HG03045 (cell line): Measurements from ENCODE around the gene THRB.
A peak's percentile ranks its signal among the peaks of the same experiment; 100 is the strongest.

Source experiments
- ATAC-seq: cut with Tn5 transposase; IDR thresholded peaks from one replicate; pipeline ENCODE4 v1.9.1; 2021; ENCODE audit warnings: mild to moderate bottlenecking, moderate library complexity; ENCODE audit not compliant: unreplicated experiment

Gene THRB

DNA sequence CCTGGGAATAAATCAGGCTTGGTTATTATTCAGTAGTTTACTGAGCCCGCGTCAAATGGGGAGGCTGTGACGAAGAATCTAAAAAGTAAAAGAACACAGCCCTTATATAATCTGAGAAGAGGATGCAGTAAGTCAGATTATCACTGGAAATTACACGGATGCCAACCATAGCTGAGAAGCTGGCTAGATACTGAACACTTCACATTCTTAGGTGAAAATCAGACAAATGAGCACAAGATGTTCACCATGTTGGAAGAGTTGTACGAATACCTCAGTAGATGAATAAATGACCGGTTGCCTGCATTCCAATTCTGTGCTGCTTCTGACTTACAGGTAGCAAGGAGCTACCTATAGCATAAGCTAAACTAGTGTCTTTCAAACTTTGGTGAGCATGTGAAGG is 254.3 kb downstream of the THRB start:
- ATAC-seq = no peak

DNA sequence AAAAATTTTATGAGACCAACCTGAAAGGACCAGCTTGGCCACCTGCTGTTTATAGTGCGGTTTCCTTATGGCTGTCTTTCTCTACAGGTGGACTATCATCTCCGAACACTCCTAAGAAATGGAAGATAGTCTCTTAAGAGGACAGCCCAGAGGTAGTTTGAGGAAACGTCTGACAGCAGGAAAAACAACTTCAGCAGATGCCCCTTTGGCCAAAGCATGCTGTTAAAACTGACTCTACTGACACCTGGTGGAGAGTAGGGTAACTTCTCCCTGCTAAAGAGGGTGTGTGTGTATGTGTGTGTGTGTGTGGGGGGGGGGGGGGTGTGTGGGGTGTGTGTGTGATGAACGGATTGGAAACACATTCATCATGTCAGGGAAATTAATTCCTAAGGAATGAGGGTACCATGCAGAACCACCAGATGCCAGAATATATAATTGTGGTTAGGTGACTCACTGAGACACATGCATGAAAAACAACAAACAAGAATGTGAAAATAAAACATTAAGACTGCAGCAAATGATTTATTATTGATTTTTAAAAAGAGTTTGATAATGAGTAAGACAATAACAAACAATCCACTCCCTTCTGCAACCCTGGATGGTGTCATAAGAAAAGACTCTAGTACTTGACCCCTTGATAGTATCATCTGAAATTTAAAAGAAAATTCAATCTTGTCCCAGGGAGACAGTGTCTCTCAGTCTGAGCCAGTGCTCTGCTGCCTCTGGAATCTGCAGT is 256.5 kb downstream of the THRB start:
- ATAC-seq = peak; percentile 71

DNA sequence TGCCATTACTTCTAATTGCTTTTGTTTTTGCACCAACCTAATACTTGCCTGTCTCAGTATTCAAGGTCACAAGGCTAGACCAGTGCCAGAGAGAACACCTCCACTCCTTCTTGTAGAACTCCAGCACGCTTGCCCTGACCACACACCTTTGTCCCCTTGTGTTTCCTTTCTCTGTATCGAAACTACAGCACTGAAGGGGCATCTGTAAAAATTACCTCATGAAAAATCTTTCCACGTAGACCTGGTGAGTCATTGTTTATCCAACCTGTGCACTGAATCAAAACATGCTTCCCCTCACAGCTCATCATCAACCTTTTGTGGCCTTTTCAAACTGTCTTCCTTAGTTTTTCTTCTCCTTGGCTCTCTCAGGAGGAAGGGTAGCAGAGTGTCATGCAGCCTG is 259.5 kb downstream of the THRB start:
- no peak for ATAC-seq

DNA sequence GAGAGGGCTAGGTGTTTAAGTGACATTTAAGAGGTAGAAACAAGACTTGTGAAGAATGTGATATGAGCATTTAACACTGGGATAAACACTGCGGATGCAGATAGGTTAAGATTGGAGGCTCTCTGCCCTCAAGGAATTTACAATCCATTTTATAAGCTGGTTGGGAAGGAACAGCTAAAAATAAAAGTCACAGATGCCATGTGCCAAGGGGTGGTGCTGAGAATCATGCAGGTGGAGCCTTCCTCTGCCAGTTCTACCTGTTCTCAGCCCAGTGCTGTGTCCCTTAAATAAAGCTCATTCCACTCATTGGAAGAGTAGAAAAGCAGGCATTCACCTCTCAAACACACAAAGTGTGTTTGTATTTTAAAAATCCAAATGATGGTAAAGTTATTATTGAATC is 261.9 kb downstream of the THRB start:
- no peak for ATAC-seq

DNA sequence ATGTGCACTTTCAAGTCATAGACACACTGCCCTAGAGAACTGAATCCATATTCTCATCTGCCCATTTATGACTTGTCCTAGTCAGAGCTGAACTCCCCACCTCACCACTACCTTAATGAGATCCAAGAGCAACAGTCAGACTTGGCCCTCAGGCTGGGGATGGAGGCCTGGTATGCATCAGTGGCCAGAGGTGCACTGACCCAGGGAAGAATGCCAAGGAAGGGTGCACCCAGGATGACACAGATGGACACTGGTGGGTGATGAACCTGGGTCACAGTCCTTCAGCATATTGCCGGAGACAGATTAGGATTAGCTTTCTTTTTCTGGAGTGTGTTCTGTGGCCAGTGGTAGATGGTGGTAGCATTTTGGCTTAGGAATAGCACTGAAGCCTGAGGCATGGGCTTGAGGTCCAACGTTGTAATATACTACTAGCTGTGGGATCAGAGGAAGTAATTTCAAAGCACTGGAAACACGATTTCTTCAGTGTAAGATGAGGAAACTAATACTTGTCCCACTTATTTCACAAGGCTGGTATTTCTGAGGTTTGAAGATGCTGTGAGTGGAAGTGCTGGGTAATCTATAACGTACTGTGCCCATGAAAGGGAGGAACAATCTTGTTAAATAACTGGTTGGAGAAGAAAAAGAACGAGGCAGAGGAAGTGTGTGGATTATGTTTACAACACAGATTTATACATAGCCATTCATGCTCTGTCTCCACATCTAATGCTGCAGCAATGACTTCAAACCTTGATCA is 265.0 kb downstream of the THRB start:
- no peak for ATAC-seq

DNA sequence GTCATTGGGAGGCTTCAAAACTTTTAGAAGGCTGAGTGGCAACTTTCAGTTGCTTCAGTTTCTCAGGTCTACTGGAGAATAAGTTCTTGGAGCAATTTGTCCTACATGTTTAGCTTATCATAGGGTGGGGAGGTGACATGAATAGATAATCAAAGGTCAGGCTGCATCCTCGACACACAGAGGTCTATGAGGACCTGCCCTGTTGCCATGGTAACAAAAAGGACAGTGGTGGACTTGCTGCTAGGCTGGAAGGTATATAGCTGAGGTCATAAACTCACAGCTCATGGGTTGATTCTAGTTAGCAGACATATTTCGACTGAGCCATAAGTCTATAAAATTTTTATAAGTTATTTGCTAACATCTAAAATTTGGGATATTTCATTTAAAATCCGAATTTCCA is 267.0 kb downstream of the THRB start:
- ATAC-seq = no peak

DNA sequence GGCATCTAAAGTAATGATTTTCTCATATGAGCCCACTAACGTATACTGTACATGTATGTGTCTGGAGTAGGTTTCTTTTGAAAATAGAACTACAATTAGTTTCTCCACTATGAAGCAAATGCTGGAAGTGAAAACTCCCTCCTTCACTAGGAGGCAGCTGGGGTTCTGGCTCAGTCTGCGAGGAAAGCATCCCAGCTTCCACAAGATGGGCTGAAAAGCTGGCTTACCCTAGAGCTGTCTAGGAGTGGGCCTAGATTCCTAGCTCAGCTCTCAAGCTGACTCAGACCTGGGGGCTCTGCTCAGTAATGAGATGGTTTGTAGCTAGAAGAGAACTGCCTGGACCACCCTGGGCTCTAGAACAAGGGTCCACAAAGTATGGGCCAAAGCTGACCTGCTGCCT is 268.3 kb downstream of the THRB start:
- ATAC-seq = no peak

DNA sequence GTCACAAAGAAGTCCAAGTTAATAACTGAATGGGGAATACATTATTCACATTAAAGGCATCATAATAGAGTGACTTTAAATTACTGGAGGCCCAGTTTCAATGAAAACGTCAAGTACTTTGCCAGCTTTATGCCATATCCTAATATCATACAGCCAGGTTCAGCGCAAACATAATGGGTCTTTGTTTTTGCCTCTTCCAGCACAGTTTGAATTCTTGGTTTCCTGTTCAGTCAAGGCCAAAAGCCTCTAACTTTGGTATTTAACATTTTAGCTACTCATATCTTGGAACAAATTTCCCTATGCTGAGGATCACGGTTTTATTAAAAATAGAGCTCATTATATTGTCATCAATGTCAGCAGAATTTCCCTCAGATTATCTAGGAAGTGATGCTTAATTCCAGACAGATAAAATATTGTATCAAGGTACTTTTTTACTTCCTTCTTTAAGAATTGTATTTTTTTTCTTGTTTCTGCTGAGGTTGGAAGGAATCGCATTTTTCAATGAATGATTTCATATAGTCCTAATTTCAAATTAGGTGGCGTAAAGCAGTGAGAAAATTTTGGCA is 269.2 kb downstream of the THRB start:
- ATAC-seq = no peak

DNA sequence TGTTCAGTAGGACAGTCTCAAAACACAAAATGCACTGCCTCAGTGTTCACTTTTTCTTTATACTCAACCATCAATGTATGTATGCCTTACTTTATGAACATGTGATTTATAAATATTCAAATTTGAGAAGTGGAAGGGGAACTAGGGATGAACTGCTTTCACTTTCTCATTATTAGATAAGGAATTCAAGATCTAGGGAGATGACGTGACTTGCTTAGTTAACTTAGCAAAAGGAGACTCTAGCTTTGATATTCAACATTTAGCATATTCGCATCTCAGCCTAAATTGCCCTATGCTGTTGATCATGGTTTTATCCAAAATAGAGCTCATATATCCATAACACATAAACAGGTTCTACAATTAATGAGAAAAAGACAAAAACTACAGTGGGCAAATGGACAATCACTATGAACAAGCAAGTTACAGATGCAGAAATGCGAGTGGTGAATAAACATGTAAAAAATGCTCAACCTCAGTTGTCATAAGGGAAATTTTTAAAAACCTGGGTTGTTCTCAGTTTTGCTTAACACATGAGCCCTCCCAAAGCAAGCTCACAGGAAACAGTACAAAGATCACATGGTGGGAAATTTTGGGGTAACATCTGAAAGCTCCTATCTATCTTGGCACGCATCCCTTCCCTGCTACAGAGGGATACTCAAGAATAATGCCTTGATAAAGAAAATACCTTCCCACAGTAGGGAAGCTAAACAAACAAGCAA is 269.8 kb downstream of the THRB start:
- no peak for ATAC-seq

DNA sequence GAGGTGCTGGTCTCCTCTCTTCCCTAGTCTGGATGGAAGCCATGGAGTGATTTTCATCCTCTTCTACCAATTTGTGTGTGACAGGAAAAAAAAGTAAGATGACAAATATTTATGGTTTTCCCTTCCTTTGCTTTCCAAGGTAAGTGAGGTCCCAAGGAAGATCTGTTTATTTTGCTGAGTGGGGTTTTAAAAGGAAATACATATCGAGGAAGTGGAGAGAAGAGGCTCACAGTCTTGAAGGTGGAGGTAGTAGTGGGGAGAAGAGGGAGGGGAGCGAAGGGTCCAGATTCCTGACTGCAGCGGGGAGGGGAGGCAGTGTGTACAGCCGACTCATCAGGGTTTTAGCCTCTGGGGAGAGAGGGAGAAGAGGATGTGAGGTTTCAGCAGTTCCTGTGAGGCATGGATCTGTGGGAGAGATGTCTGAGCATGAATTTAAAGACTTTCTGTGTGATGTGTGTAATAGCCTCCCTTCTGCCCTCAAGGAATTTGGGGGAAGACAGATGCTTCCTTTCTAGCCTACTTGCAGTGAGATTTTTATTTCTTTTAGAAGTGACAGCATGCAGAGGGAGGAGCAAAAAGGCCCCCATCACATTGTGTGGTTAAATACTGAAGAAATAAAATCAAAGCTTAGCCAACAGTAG is 272.4 kb downstream of the THRB start:
- ATAC-seq = no peak

DNA sequence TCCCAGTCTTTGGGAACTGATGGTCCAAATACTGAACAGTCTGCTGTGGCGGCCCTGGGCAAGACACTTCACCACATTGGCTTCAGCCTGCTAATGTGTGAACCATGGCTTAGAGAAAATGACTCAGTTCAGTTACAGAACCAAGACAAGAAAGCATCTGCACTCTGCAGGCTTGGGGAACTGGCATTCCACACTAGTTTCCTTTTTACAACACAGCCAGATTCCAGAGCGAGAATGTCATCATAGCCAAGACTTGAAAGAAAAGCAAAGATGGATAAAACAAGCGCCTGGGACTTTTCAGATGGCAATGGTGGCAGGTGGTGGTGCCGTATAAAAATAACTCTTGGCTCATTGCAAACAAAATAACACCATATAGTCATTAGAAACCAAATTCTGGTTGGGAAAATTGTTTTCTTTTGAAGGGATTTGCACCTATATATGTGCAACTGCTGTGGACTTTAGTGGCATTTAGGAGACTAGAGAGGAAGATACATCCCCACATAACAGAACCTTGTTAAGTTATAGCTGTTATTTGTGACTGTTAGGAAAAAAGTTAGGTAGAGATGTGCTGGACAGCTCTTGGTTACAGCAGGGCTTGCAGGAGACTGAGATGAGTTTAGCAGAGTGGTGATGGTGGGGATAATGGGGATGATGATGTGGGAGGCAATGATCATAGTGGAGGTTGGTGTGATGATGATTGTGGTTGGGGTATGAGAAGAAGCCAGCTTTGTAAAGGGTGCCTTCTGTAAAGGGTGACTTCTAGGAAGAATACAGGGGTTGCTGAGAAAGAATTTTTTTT is 273.6 kb downstream of the THRB start:
- no peak for ATAC-seq

DNA sequence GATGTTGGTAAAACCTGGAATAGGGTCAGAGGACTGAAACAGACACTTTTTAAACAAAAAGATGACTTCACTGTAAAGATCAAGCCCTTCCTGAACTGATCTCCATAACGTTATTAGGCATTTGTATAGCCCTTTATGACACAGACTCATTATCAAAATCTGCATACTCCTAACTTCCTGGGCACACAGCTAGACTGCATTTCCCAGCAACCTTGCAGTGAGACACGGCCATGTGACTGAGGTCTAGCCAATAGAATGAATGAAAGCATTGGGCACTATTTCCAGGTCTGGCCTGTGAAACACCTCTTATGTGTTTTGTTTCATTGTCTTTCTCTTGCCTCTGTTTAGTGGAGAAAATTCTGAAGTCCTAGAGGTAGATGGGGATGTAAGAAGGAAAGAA is 279.1 kb downstream of the THRB start:
- no peak for ATAC-seq

DNA sequence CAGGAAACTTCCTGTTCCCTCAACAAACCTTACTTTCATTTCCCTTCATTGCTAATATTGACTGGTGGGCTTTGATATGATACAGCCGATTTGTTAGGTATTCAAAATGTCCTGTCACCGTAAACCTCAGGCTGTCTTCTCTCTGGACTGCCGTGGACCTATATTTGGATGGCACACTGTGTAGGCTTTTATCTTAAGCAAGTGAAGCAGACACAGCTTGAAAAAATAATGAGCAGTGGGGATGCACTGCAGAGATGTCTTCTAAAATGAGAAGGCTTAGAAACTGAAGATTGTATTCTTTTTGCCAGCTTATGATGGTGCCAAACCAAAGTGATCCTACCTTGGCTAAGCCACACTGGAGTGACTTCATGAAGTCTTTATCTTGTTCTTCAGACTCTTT is 283.3 kb downstream of the THRB start:
- no peak for ATAC-seq

DNA sequence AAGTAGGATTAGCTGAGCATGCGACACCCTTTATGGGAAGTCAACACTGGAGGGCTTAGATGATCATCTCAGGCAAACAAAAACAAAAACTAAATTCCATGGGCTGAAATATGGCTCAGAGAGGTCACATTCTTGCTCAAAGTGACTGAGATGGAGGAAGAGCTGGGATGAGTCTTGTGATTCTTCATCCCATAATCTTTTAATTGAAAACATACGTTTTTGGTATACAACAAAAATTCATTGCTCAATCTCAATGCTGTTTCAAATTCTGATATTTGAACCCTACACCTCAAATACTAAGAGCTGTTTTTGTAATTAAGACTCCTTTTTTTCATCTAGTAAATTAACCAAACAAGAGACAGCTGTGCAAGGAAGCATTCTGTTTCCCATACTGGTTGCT is 292.6 kb downstream of the THRB start:
- no peak for ATAC-seq

DNA sequence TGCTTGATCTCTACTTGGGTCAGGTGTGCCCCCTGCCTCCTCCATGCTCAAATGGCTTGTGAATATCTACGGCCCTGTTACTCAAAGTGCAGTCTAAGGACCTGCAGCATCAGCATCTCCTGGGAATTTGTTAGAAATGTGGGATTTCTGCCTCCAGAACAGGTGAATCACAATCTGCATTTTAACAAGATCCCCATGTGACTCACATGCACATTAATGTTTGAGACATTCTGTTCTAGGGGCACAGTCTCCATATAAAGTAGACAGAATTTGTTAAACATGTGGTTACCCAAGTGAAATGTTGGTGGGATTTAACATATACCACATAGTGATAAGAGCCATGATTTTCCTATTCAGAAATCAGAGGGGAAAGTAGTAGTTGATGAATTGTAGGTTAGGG is 293.3 kb downstream of the THRB start:
- ATAC-seq = no peak

DNA sequence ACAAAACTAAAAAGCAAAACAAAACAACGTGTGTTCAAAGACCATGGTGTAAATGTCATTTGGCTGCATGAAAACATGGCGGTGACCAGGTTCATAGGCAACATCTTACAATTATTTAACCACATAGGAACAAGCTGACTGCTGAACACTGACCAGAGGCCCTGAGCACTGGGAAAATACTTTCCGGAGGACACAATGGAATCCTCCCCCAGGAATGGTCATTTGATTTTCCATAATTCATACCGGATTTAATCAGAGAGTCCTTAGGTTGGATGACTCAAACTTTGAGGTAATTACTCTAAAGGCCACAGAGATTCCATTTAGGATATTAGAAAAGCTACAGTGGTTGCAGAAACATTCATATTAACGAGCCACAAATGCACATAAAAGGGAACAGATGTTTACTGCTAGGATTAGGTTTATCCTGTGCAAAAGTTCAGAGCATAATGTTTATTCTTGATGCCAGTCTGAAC is 294.8 kb downstream of the THRB start:
- ATAC-seq = no peak

DNA sequence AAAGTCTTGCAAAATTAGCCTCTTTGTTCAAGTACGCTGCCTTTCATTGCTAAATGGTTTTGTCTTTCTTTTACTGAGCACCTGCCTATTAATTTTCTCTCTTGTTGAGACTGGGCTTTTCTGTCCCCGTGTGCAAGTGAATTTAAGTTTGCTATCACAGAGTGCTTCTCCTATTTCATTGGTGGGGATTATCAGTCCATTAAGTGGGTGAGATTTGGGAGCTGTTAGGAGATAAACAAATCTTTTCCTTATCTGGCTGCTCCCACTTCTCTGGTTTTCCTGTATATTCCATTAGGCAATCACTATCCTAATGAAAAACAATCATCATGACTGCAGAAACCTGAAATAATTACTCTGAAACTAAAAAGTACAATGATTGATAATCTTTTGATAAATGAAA is 295.4 kb downstream of the THRB start:
- ATAC-seq = no peak

DNA sequence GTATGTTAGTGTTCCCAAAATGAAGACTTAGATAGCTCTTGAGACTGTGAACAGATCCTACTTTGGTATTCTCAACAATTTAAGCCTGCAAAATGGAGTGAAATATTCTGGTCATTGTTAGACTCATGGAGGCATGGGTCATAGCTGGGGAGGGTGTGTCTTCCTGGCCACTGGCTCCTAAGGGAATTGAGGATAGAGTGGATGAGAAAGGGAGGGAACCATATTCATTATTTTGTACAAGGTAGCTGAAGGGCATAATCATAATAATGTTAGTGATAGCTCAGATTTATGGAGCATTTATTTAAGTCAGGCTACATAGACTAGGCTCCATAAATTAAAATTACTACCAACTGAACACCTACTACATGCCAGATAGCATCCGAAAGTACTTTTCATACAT is 295.9 kb downstream of the THRB start:
- no peak for ATAC-seq

DNA sequence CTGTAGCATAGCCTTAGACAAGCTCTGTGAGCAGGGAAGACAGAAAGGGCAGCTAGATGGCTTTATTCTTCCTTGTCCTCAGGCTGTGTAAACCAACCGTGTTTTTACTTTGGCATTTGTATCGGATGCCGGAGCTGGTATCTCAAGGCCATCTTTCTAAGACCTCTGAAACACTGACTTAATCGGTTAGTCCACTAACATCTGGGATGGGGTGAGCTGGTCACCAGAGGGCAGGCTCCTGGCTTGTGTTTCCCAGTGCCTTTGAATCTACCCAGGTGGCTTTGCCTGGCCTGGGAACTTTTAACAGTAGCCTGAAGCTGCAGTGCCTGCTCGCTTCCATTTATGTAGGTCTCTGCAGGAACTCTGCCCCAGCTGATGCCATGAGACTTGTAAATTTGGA is 296.8 kb downstream of the THRB start:
- ATAC-seq = no peak

DNA sequence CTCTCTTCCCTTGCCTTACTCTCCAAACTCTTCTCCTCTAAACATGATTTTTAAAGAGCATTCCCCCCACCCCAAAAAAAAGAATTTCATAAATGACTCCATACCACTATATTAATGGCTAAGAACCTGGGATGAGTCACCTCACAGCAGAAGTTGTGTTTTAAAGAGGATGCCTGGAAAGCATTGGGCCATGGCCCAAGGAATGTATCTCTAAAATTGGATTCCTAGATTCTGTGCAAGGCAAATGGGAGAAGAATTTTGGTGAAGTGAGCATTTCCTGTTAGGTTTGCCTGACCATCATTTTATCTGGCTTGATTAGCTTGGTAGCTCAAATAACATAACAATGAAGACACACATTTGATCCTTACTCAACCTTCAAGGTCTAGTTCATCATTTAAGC is 298.1 kb downstream of the THRB start:
- no peak for ATAC-seq
